ENCODE data around the gene COL4A3.

COL4A3 gene

GRCh38 chr2:227163998-227164762, at the start of gene COL4A3, which contains the start of gene COL4A4:
COL4A3 (plus strand) TSS chr2:227164624; CDS start chr2:227164727, 103 bp downstream.
COL4A4 (minus strand) TSS chr2:227164205; CDS start chr2:227147483, 16,722 bp downstream.
- DNase-seq (ENCODE audit: low spot score): no peak

GRCh38 chr2:227115761-227116160, 48.7 kb upstream of the COL4A3 start:
- DNase-seq (ENCODE audit: low spot score): no peak

GRCh38 chr2:227117027-227117426, 47.4 kb upstream of the COL4A3 start:
- no peak for DNase-seq (ENCODE audit: low spot score)

DNA sequence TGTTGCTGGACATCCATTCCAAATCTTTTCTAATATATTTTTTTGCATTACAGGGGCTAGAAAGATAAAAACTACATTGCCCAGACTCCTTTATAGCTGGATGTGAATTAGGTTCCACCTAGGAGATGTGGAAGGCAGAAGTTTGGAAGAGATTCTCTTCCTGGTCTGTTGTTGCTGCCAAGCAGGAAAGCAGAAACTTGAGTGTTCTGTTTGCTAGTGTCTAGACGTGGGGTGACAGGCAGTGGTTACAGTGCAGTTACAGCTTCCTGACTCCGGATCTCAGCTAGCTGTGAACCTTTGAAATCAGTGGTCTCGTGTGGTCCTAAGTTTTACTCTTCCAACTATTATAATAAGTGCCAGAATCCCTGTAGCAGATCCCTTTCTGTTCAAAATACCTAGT, 46.6 kb upstream of the COL4A3 start:
- DNase-seq (ENCODE audit: low spot score): no peak

DNA sequence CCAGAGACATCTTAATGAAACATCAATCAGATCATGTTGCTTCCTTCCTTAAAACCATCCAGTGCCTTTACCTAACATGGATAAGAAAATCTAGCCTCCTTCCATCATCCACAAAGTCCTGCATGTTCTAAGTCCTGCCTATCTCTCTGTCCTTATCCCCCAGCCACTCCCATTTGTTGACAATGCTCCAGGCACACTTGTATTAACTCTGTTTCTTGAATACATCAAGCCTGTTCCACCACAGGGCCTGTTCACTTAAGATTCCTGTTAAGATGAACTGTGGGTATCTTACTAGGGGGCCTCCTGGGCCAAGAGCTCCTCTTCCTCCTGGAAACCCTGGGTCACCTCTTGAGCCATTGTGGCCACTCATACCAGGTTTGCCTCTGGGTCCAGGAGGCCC, 46.1 kb upstream of the COL4A3 start:
- no peak for DNase-seq (ENCODE audit: low spot score)

- no peak for DNase-seq (ENCODE audit: low spot score)
Measured at GRCh38 chr2:227123697-227124096, 40.7 kb upstream of the COL4A3 start.

- DNase-seq (ENCODE audit: low spot score): no peak
Measured at GRCh38 chr2:227124811-227125210, 39.6 kb upstream of the COL4A3 start.

DNA sequence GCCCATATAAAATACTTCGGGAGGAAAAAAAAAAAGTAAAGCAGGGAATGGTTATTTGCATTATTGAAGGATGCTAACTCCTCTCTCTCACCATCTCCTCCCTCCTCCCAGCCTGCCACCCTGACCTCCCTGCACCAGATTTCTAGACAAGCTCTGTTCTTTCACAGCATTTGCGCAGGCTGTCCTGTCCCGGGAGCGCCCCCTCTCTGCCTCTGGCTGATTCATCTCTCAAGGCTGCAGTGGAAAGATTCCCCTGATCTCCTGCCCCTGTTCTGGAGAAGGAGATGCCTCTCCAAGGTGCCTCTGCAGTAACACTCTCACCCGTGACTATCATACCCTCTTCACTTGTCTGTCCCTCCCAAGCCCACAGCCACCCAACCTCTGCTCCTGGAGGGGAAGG, 38.9 kb upstream of the COL4A3 start:
- no peak for DNase-seq (ENCODE audit: low spot score)

DNA sequence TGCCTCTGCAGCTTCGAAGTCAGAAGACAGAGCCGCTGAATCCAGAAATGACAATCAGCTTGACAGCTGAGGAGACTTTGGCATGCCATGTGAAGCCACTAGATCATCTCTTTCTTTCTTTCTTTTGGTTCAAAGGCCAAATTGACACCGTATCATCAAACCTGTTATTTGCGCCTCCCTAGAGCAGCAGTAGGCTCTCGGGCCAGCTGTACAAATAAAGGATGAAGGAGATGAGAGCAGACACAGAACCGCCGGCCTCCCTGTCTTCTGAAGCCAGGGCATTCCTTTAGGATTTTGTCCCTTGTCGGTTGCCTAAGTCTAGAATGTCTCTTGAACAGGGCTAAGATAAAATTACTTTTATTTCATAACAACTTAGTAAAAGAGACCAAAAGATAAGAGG, 37.2 kb upstream of the COL4A3 start:
- DNase-seq (ENCODE audit: low spot score): no peak

DNA sequence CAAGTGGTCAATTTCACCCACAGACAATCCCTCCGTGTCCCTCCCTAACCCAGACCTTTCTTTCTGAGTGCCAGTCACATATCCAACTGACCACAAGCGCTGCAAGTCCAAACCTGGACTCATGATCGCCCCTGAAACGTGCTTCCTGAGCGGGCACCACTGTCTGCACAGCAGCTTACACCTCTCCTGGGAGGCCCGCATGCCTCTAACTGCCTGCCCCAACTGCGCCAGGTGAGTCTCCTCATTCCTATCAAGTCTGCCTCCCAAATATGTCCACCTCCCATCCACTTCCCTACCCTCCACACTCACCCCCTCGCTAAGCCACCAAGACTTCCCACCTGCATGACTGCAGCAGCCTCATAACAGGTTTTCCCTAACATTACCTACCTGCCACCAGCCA, 33.8 kb upstream of the COL4A3 start:
- no peak for DNase-seq (ENCODE audit: low spot score)

DNA sequence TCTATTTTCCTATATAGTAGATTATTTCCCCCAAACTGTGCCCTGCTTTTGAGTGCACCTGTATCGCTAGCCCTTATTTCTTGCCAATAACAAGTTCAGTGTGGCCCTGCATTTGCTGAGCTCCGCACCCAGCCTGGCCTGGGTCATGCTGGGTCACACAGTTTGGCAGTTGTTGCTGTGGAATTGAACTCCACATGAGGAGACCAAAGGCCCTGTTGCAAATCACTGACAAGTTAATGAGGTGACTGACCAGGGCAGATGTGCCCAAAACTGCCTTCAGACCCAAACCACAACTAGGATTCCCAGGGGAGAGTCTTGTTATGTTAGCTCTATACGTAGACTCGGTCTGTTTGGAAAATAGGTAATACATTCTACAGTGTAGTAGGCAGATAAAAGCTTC, 31.4 kb upstream of the COL4A3 start:
- no peak for DNase-seq (ENCODE audit: low spot score)

GRCh38 chr2:227134591-227134990, 29.8 kb upstream of the COL4A3 start:
- no peak for DNase-seq (ENCODE audit: low spot score)

DNA sequence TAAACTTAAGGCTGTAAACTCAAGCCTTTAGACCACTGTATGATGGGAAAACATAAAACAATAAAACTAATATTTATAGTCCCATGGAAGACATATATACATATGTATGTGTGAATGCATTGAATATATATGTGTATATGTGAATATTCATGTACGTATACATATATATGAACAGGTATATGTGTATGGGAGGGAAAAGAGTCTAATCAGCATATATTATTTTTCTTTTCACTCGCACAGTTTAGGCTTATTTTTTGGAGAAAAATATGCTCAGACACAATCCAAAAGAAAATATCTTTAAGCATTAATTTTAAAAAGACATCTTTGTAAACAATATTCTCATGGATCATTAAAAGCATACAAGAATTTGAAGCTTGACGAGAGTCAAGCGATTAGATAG, 23.1 kb upstream of the COL4A3 start:
- DNase-seq (ENCODE audit: low spot score): no peak

- no peak for DNase-seq (ENCODE audit: low spot score)
Measured at GRCh38 chr2:227143895-227144294, 20.5 kb upstream of the COL4A3 start.

DNA sequence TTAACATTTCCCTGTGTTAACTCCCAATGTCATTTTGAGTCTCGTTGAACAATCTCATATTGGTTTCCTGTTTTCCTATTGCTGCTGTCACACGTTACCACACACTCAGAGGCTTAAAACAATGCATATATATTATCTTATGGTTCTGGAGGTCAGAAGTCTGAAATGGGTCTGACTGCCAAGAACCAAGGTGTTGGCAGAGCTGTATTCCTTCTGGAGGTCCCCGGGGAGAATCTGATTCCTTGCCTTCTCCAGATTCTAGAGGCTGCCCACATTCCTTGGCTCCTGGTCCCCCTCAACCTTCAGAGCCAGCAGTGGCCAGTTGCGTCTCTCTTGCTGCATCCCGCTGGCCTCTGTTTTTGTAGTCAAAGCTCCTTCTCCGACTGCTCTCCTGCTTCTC, 18.0 kb upstream of the COL4A3 start:
- no peak for DNase-seq (ENCODE audit: low spot score)

DNA sequence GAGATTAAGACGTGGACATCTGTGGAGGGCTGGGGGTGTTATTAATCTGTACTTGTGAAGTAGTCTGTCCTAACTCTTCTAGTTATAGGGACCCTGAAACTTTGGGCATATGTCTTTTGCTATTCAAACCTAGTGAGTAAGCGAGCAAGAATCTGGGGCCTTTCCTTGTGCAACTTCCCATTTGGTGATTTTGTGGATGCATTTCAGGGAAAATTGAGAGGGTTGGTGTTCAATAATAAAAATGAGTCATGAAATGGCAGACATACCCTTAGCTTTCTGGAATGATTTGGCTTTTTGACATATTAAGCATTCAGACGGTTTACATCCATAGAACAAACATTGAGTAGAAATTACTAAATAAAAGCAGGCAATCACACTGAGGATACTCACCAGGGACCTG, 17.4 kb upstream of the COL4A3 start:
- DNase-seq (ENCODE audit: low spot score): no peak

GRCh38 chr2:227148106-227148505, 16.3 kb upstream of the COL4A3 start:
- DNase-seq (ENCODE audit: low spot score): no peak

DNA sequence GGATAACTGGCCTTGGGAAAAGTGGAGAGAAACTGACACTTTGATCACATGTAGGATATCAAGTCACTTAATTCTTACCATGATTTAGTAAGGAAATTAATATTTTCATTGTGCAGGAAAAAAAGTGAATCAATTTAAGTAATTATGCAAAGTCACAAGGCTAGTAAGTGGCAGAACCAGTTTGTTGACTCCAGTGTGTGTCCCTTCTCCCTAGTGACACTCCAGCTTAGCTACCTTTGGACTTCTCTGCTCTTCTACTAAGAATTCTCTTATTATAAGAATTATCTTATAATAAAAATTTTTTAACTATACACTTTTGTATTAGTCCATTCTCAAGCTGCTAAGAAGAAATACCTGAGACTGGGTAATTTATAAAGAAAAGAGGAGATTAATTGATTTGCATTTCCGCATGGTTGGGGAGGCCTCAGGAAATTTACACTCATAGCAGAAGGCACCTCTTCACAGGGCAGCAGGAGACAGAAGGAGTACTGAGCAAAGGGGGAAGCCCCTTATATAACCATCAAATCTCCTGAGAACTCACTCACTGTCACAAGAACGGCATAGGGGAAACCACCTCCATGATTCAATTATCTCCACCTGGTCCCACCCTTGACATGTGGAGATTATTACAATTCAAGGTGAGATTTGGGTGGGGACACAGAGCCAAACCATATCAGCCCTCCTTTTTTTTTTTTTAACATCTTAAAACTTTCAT, 14.0 kb upstream of the COL4A3 start:
- no peak for DNase-seq (ENCODE audit: low spot score)

DNA sequence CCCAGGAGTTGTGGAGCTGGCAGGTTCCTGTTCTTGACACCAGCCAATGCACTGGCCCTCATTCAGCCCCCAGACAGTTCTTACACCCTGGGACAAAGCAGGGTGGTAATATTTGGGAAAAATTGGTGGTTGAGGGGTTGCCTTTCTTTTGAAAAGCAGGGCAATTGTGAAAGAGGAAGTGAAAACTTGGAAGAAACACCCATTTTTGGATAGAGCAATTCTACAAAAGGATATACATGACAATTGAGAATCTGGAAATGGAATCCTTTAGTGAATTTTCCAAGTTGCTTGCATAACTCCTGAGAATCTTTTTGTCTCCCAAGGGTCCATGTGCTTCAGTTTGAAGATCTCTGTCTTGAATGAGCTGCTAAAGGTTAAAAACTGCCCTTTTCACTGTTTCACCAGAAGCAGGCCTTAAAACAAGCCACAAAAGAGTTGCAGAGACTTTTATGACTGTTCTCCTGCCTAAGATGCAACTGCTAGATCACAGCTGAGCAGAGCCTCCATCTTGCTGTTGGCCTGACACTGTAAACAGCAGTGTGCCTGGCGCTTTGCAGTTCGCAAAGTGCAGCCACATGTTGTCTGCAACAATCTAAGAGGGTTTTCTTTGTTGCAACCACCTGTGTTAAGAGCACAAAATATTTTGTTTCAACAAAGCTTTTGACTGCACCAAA, 12.2 kb upstream of the COL4A3 start:
- DNase-seq (ENCODE audit: low spot score): no peak

DNA sequence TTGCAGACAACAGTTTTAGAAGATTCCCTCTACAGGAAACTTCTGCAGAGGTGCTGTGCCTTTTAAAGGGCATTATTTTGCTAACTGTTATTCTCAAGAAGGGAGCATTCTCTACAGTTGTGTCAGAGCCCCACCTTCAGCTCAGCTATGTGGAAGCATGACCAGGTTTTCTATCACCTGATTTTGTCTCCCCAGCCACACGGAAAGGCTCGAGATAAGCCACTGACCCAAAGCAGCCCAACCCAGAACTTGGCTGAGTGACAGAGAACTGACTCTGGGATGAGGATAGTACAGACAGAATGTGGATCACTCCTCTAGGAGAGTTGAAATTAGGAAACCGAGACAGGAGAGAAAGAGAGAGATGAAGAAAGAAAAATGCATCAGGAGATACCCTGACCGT, 11.1 kb upstream of the COL4A3 start:
- no peak for DNase-seq (ENCODE audit: low spot score)

DNA sequence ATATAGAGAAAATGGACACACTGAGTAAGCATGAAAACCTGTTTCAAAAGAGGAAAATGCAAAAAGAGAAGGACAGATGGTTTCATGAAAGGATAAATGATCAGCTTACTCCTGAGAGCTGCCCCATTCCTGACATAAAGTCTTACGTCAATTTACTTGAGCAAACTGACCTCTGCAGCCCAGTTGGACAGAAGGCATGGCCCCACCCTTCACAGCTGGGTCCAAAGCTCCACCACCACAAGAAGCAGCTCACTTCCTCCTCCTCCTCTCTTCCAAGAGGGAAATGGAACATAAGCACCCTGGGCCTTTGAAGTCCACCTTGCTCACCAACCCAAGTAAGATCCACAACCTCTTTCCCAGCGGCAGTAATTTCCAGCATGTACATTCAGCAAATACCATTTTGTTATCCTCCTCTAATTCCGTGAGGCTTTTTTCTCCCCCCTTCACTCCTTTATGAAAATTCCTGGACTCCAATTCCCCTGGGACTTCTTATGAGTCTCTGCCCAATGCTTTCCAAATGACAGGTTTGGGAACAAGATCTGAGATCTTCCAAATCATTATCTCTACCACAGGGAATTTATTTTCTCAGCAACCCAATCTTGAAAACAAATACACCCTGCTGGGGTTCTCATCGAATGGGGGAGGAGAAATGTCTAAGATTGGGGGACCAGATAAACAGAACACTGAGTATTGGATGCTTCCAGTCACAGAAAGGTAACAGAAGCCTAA, 10.5 kb upstream of the COL4A3 start:
- DNase-seq (ENCODE audit: low spot score): no peak

GRCh38 chr2:227154986-227155774, 9.2 kb upstream of the COL4A3 start:
- DNase-seq (ENCODE audit: low spot score): no peak
